ENCODE data around the gene GPR156. TPM values are rescaled to one million over a fixed set of nuclear protein-coding genes. Genes with fewer than 3 reads are reported as not detected.

The GPR156 gene
- total and polyA plus RNA-seq, 2 donors (not counting 3 experiments of a cell fraction or from before 2014, with no cell fraction given): 0.14 to 0.27 TPM

DNA sequence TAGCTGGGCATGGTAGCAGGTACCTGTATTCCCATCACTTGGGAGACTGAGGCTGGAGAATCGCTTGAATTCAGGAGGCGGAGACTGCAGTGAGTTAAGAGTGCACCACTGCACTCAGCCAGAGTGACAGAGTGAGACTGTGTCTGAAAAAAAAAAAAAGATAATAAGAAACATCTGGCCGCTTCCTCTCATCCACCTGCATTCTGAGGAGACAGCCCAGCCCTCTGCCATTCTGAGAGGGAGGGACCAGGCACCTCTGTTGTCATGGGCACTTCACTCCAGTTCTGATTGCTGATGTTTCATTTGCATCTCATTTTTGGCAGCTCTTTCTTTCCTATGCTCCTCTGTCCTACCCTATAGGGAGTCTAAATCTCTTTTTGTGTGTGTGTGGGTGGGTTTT, 154.4 kb downstream of the GPR156 start:
- dilution Hi-C loops (cut with MboI; ENCODE audit: extremely low pct_ligation_motif_present, low sequenced_read_pairs): no loop called here
- Histone ChIP-seq H3K9me3 (replicated peaks; ENCODE audit: control insufficient read depth, insufficient read depth, low read length) (no peaks in the 10 kb centered on the region), H4K20me1 (replicated peaks; ENCODE audit: control insufficient read depth, extremely low read depth, insufficient read depth, low read length) (no peaks in the 10 kb centered on the region), H3K4me3 (replicated peaks in 1 of 3; ENCODE audit: insufficient read depth in 1 of 3, low read depth in 1 of 3, low read length in 3 of 3) (no peak overlapping the region), H3K27ac (ENCODE audit: insufficient read depth, low read depth, low read length) (no peak overlapping the region), H3K9me1 (replicated peaks; ENCODE audit: control insufficient read depth, extremely low read depth, insufficient read depth, low read length) (no peaks in the 10 kb centered on the region), H3K4me1 (ENCODE audit: control insufficient read depth, extremely low read depth, insufficient read depth, low read length) (peaks cover 5% of the 10 kb centered on the region), H3K36me3 (ENCODE audit: control insufficient read depth in 2 of 2, extremely low read depth in 1 of 2, insufficient read depth in 2 of 2, low read length in 2 of 2) (no peaks in the 10 kb centered on the region), H2AFZ (ENCODE audit: low read depth, low read length) (no peak overlapping the region), H3K27me3 (ENCODE audit: control insufficient read depth in 2 of 2, insufficient read depth in 2 of 2, low read length in 2 of 2) (no peaks in the 10 kb centered on the region), H3K4me2 (ENCODE audit: insufficient read depth, low read length) (no peak overlapping the region), H3K79me2 (ENCODE audit: control insufficient read depth, insufficient read depth, low read length) (no peaks in the 10 kb centered on the region), H3K9ac (replicated peaks; ENCODE audit: extremely low read depth, insufficient read depth, low read length) (no peak overlapping the region)
- ChIA-PET POLR2A (no interaction called here), CTCF (no interaction called here)
- intact Hi-C loops (cut with micrococcal nuclease): no loop called here
- no peak for TF ChIP-seq POLR2AphosphoS5 (IDR thresholded peaks at IDR 0.05; ENCODE audit: insufficient read depth, low read depth, low read length)
- no peak for TF ChIP-seq EZH2 (IDR thresholded peaks at IDR 0.05; ENCODE audit: borderline replicate concordance, low read depth, low read length, severe bottlenecking)
- no peak for TF ChIP-seq MYC (IDR thresholded peaks at IDR 0.05; ENCODE audit: low read depth, low read length)
- TF ChIP-seq JUN (IDR thresholded peaks at IDR 0.05; ENCODE audit: borderline replicate concordance, insufficient read depth, insufficient read length, low read depth): no peak
- TF ChIP-seq GATA2 (IDR thresholded peaks at IDR 0.05; ENCODE audit: insufficient read depth, insufficient read length, low read depth, low read length): no peak
- TF ChIP-seq FOS (IDR thresholded peaks at IDR 0.05; ENCODE audit: borderline replicate concordance, insufficient read depth, low read length): no peak
- no peak for TF ChIP-seq POLR2A (IDR thresholded peaks at IDR 0.05; ENCODE audit: low read depth, low read length)
- TF ChIP-seq, protein P1, sequence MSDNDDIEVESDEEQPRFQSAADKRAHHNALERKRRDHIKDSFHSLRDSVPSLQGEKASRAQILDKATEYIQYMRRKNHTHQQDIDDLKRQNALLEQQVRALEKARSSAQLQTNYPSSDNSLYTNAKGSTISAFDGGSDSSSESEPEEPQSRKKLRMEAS (IDR thresholded peaks at IDR 0.05; ENCODE audit: insufficient read depth, insufficient read length): no peak
- TF ChIP-seq, protein P2, sequence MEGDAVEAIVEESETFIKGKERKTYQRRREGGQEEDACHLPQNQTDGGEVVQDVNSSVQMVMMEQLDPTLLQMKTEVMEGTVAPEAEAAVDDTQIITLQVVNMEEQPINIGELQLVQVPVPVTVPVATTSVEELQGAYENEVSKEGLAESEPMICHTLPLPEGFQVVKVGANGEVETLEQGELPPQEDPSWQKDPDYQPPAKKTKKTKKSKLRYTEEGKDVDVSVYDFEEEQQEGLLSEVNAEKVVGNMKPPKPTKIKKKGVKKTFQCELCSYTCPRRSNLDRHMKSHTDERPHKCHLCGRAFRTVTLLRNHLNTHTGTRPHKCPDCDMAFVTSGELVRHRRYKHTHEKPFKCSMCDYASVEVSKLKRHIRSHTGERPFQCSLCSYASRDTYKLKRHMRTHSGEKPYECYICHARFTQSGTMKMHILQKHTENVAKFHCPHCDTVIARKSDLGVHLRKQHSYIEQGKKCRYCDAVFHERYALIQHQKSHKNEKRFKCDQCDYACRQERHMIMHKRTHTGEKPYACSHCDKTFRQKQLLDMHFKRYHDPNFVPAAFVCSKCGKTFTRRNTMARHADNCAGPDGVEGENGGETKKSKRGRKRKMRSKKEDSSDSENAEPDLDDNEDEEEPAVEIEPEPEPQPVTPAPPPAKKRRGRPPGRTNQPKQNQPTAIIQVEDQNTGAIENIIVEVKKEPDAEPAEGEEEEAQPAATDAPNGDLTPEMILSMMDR (IDR thresholded peaks at IDR 0.05; ENCODE audit: extremely low read depth in 1 of 2, insufficient read depth in 1 of 2, low read depth in 1 of 2, low read length in 2 of 2): no peak
- FAIRE-seq: no peak
- BruUV-seq (replicated peaks): no TSS peak
- DNase-seq (ENCODE audit: low read depth, low spot score): no peak

Measured in endothelial cell of umbilical vein (primary cell).